ENCODE measurements around the gene DUSP28.

- TF ChIP-seq NRF1 (IDR thresholded peaks at IDR 0.05; ENCODE audit: low read depth, low read length) (no peak), EP300 (IDR thresholded peaks at IDR 0.05; ENCODE audit: borderline replicate concordance in 1 of 2, low read depth in 2 of 2, low read length in 2 of 2) (no peak), TAF1 (IDR thresholded peaks at IDR 0.05; ENCODE audit: low read depth, low read length) (no peak), CTCF (IDR thresholded peaks at IDR 0.05; ENCODE audit: control extremely low read depth in 1 of 3, insufficient read depth in 1 of 3, low read depth in 1 of 3, low read length in 3 of 3) (no peak)
These were observed 2.3 kb upstream of the DUSP28 start, which contains the start of gene ANKMY1 for GRCh38 chr2:240557808-240558207.

Data from H1 (cell line).